ENCODE results near the gene TLCD2.
"Not testable (repeated sequence)": the region's sequence is repeated elsewhere in the genome, so short reads cannot be mapped to it uniquely, and the experiment has no call there.

TLCD2 gene

DNA sequence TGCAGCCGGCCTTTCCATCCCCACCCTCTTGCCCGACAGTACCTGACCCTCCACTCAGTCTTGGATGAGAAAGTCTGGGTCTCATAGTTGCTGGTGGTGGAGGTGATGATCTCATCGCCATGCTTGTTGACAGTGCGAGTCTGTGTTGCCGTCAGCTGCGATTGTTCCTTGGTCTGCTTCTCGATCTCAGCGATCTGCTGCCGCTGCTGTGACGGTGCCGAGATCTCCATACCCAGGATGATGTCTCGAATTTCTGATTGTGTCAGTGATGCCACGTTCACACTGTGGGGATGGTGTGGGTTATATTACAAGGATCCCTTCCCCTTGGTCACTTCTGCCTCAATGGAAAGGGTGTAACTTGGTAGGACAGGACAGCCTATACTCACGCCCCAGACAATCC lies 56.4 kb downstream of the TLCD2 start:
- TF ChIP-seq EZH2phosphoT487 (IDR thresholded peaks at IDR 0.05; ENCODE audit: low read length) = no peak
- TF ChIP-seq EZH2 (optimal IDR thresholded peaks at IDR 0.05; ENCODE audit: low read depth, low read length) = no peak
- H3K9me2 ChIP-seq (replicated peaks; ENCODE audit: insufficient read depth, low read length) = no peaks in the 10 kb centered on the region
- no peak overlapping the region for H3K9ac ChIP-seq (ENCODE audit: low read length)
- no peaks in the 10 kb centered on the region for H3K27me3 ChIP-seq (replicated peaks; ENCODE audit: insufficient read depth, low read length)
- H3K4me1 ChIP-seq (ENCODE audit: low read length) = peaks cover 5% of the 10 kb centered on the region; the same call in 1 of the 2 replicates
- H3K36me3 ChIP-seq (replicated peaks; ENCODE audit: insufficient read depth, low read length) = peaks cover 10% of the 10 kb centered on the region
- no peak overlapping the region for H3K4me3 ChIP-seq (ENCODE audit: low read length)
- H4K20me1 ChIP-seq (ENCODE audit: insufficient read depth, low read length) = no peaks in the 10 kb centered on the region
- H2AFZ ChIP-seq (ENCODE audit: low read length) = no peak overlapping the region
- no peak overlapping the region for H3K27ac ChIP-seq (ENCODE audit: low read length)
- no peak for DNase-seq
- H3K9me3 ChIP-seq (replicated peaks; ENCODE audit: insufficient read depth, low read length) = no peaks in the 10 kb centered on the region
- H3K4me2 ChIP-seq (ENCODE audit: low read depth, low read length) = no peak overlapping the region
- peaks cover 27% of the 10 kb centered on the region for H3F3A ChIP-seq (ENCODE audit: insufficient read depth, low read length)
- H3K79me2 ChIP-seq (ENCODE audit: low read length) = peaks cover 7% of the 10 kb centered on the region

DNA sequence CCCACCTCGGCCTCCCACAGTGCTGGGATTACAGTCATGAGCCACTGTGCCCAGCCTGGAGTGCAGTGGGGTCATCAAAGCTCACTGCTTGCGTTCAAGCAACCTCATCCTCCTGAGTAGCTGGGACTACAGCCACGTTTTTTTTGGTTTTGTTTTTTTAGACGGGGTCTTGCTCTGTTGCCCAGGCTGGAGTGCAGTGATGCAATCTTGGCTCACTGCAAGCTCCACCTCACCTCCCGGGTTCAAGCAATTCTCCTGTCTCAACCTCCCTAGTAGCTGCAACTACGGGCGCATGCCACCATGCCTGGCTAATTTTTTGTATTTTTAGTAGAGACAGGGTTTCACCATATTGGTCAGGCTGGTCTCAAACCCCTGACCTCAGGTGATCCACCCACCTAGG lies 57.4 kb downstream of the TLCD2 start:
- not testable (repeated sequence) for H3K4me2 ChIP-seq (ENCODE audit: low read depth, low read length); H3K27me3 ChIP-seq (replicated peaks; ENCODE audit: insufficient read depth, low read length); DNase-seq; H4K20me1 ChIP-seq (ENCODE audit: insufficient read depth, low read length); H3K9me3 ChIP-seq (replicated peaks; ENCODE audit: insufficient read depth, low read length); H3K79me2 ChIP-seq (ENCODE audit: low read length); H3K9ac ChIP-seq (ENCODE audit: low read length); H3K36me3 ChIP-seq (replicated peaks; ENCODE audit: insufficient read depth, low read length); H3K9me2 ChIP-seq (replicated peaks; ENCODE audit: insufficient read depth, low read length); H2AFZ ChIP-seq (ENCODE audit: low read length); H3K27ac ChIP-seq (ENCODE audit: low read length); H3K4me3 ChIP-seq (ENCODE audit: low read length)
- Histone ChIP-seq H3F3A (ENCODE audit: insufficient read depth, low read length) (peaks cover 27% of the 10 kb centered on the region), H3K4me1 (ENCODE audit: low read length) (peaks cover 10% of the 10 kb centered on the region)

Measured in MM.1S (cell line).